Tibial artery (tissue), 4 donors: ENCODE results near the gene ST6GALNAC6.

Experiments
- DNase-seq, 2 donors: peaks; one replicate each; pipeline ENCODE4 v3.0.0-alpha.2; 2019
- H3K27ac ChIP-seq, 2 donors: fragments of 200-600 bp; sonication (generic) in 1 of 2; 1 replicate in 1 of 2; 2 replicates in 1 of 2; pipeline ENCODE4 v1.5.1; 2018 to 2019; ENCODE audit warnings: mild to moderate bottlenecking in 1 of 2
- H3K27me3 ChIP-seq, 2 donors: fragments of 200-600 bp; sonication (generic) in 1 of 2; one replicate each; pipeline versions ENCODE4 v1.5.1 to v1.6.0; 2016 to 2019
- H3K36me3 ChIP-seq, 3 donors: fragments of 200-600 bp; sonication (generic) in 2 of 3; one replicate each; pipeline ENCODE4 v1.5.1; 2016 to 2019; ENCODE audit warnings: mild to moderate bottlenecking in 2 of 3
- H3K4me1 ChIP-seq, 4 donors: fragments of 200-600 bp; sonication (generic) in 2 of 4; 1 replicate in 3 of 4; 2 replicates in 1 of 4; pipeline ENCODE4 v1.5.1; 2016 to 2019
- H3K4me3 ChIP-seq, 2 donors: fragments of 200-600 bp; sonication (generic) in 1 of 2; 1 replicate in 1 of 2; 2 replicates in 1 of 2; pipeline ENCODE4 v1.5.1; 2018 to 2019; ENCODE audit warnings: mild to moderate bottlenecking in 2 of 2
- H3K9me3 ChIP-seq, 3 donors: fragments of 200-600 bp; sonication (generic) in 1 of 3; one replicate each; pipeline ENCODE4 v1.5.1; 2016 to 2019
- CTCF ChIP-seq, 2 experiments: fragments of 200-600 bp in 1 of 2; fragments of 450-650 bp in 1 of 2; IDR thresholded peaks; one replicate each; pipeline ENCODE4 v1.5.1; 2017 to 2019; ENCODE audit warnings: antibody characterized with exemption in 2 of 2, mild to moderate bottlenecking in 1 of 2, moderate library complexity in 1 of 2
- intact Hi-C: fragments of 100-400 bp; cut with DNase I; formaldehyde crosslinking; loops from one replicate; pipeline ENCODE4 v1.15.0; 2023; ENCODE audit warnings: low total_unique reads

ST6GALNAC6 gene

DNA sequence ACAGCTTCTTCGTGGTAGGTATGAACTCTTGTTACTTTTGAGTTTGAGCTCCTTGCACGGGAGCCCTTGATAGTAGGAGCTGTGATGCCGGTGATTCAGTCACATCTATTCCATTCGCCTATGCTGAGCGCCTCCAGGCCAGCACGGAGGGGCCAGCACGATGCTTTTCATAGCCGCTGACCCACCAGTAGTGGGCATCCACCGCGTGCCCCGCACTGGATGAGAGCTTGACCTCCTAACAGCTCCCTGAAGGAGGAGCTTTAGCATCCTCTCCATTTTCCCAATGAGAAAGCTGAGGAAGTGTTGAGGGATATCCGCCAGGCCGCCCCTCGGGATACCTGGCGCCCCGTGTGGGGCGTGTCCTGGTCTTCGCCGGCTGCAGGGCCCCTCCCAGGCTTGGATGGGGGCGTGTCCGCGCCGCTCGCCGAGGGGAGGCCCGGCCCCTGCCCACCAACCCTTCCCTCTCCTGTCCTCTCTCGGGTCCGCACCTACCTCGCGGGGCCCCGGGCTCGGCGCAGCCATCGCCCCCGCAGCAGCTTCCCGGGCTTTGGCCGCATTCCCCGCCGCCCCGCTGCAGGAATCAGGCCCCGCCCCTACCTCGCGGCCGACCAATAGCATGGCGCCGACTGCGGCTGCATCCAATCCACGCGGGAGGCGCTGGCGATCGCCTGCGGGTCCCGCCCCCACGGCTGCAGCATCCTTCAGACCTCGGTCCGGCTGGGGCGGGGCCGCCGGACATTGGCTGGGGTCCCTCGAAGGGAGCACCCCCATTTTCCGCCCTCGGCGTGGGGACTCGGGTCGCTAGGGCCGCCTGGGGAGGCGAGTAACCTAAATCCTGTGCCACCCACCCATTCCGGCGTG lies 31.1 kb upstream of the ST6GALNAC6 start, which contains the start of gene PIP5KL1:
Gene PIP5KL1 (minus strand): TSS at position 547 of the 861 bp plus-strand sequence. CDS start 25 bp downstream, at position 522.
- DNase-seq, result peak; percentile 76 to 83

DNA sequence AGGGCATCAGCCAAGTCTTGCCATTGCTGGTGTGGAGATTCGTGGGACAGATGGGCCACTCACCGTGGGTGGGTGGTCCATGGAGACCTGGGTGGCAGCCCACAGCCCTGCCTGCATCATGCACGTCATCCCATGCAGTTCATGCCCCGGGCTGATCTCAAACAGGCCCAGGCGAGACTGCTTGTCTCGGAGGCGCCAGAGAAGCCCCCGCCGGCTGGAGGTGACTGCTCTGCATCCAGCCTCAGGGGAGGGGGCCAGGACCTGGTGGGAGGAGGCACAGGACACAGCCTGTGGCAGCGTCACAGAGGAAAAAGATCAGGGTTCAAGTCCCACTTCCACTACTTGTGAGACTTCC lies 30.2 kb upstream of the ST6GALNAC6 start:
- Histone ChIP-seq H3K9me3 (no peaks in the 10 kb centered on the region), H3K4me3 (no peak overlapping the region), H3K27ac (no peak overlapping the region), H3K27me3 (peaks cover 0 to 52% of the 10 kb centered on the region in 2 donors), H3K36me3 (peaks cover 0 to 3% (median under 1%) of the 10 kb centered on the region in 3 donors), H3K4me1 (peaks cover 0 to 38% (median 32%) of the 10 kb centered on the region in 4 donors)
- intact Hi-C loops, result no loop called here
- no peak for DNase-seq
- TF ChIP-seq CTCF (IDR thresholded peaks at IDR 0.05), result no peak

More for the DNA sequence above, 31.1 kb upstream of the ST6GALNAC6 start, which contains the start of gene PIP5KL1:
- Histone ChIP-seq H3K4me1 (peaks cover 0 to 39% (median 34%) of the 10 kb centered on the region in 4 donors), H3K4me3 (peak within 1 kb of the TSS; percentile 42 to 64), H3K9me3 (no peaks in the 10 kb centered on the region), H3K27ac (no peak within 1 kb of the TSS), H3K36me3 (peaks cover 0 to 9% (median 8%) of the 10 kb centered on the region in 3 donors), H3K27me3 (peaks cover 0 to 45% of the 10 kb centered on the region in 2 donors)
- no peak for TF ChIP-seq CTCF (IDR thresholded peaks at IDR 0.05)
- intact Hi-C loops, result no loop called here

GRCh38 chr9:127928676-127929624 lies 29.5 kb upstream of the ST6GALNAC6 start:
- H3K36me3 ChIP-seq, result peaks cover 0 to 3% (median 0%) of the 10 kb centered on the region in 3 donors
- no peak for DNase-seq
- H3K9me3 ChIP-seq, result no peaks in the 10 kb centered on the region
- H3K27me3 ChIP-seq, result peaks cover 0 to 52% of the 10 kb centered on the region in 2 donors
- no peak overlapping the region for H3K4me3 ChIP-seq
- no peak for TF ChIP-seq CTCF (IDR thresholded peaks at IDR 0.05)
- peaks cover 0 to 38% (median 32%) of the 10 kb centered on the region in 4 donors for H3K4me1 ChIP-seq
- no peak overlapping the region for H3K27ac ChIP-seq
- intact Hi-C loops, result no loop called here

DNA sequence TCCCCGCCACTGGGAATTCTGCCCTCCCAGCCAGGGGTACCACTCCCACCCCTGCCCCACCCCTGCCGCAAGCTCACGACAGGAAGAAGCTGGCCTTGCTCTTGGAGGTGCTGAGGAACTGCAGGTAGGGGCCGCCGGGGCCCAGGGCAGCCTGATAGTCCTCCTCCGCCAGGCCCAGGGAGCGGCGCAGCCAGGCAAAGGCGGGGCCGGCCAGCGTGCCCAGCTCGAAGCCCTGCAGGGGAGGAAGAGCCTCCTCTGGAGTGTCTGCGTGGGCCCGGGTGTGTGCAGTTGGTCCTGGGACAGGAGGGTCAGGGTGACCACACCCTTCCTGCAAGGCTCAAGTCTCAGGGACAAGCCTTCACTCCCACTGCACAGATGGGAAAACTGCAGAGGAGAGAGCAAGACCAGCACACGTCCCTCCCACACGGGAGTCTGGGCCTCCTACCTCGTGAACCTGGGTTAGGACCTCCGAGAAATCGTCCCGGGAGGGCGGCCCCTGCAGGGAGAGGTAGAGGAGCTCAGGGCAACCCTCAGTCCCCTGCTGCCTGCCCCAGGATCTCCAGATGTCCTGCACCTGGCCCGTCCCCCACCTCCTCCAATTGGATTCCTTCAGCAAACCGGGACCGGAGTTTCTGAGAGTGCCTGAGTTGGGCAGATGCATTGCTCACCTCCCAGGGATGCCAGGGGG lies 28.7 kb upstream of the ST6GALNAC6 start:
- Histone ChIP-seq H3K27ac (no peak overlapping the region), H3K36me3 (no peaks in the 10 kb centered on the region), H3K4me1 (peaks cover 0 to 38% (median 32%) of the 10 kb centered on the region in 4 donors), H3K27me3 (peaks cover 0 to 52% of the 10 kb centered on the region in 2 donors), H3K4me3 (no peak overlapping the region), H3K9me3 (no peaks in the 10 kb centered on the region)
- no peak for TF ChIP-seq CTCF (IDR thresholded peaks at IDR 0.05)
- DNase-seq, result no peak
- intact Hi-C loops, result loop anchor here (2.0 kb wide), 1 partner anchor 337 kb away; no protein-coding TSS in a partner anchor
